Prostate gland (tissue), 2 donors: ENCODE results near the gene FAM3C.

ENCODE experiments used
- POLR2A ChIP-seq: fragments of 450-650 bp; IDR thresholded peaks from one replicate; pipeline ENCODE4 v1.6.1; 2016; ENCODE audit warnings: antibody characterized with exemption, mild to moderate bottlenecking
- POLR2AphosphoS5 ChIP-seq: sonication (generic); formaldehyde crosslinking; IDR thresholded peaks from one replicate; pipeline ENCODE4 v1.6.1; 2017; ENCODE audit warnings: antibody characterized with exemption
- TF ChIP-seq, protein P1 (sequence below), 4 experiments: fragments of 200-600 bp in 2 of 4; fragments of 450-650 bp in 2 of 4; sonication (generic) in 2 of 4; IDR thresholded peaks; 1 replicate in 3 of 4; 2 replicates in 1 of 4; pipeline ENCODE4 v1.5.1; 2016 to 2019; ENCODE audit warnings: antibody characterized with exemption in 4 of 4, mild to moderate bottlenecking in 2 of 4, moderate library complexity in 2 of 4

DNA sequence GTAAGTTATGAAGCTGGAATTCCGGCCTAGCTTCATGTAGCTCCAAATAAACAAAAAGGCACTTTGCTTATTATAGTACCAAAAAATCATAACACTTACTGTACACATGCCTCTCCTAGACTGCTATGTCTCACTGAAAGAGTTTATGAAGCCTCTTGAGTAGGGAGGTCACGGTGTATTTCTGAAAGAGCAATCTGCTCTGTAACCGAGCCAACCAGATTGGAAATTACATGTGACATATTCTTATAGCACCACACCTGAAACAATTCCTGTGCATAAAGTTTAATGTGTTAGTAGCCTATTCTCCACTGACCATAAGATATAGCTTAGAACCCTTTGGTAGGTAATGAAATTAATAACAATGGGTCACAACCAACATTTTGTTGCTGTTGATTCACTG lies 1.3 kb upstream of the FAM3C start:
- TF ChIP-seq, protein P1, sequence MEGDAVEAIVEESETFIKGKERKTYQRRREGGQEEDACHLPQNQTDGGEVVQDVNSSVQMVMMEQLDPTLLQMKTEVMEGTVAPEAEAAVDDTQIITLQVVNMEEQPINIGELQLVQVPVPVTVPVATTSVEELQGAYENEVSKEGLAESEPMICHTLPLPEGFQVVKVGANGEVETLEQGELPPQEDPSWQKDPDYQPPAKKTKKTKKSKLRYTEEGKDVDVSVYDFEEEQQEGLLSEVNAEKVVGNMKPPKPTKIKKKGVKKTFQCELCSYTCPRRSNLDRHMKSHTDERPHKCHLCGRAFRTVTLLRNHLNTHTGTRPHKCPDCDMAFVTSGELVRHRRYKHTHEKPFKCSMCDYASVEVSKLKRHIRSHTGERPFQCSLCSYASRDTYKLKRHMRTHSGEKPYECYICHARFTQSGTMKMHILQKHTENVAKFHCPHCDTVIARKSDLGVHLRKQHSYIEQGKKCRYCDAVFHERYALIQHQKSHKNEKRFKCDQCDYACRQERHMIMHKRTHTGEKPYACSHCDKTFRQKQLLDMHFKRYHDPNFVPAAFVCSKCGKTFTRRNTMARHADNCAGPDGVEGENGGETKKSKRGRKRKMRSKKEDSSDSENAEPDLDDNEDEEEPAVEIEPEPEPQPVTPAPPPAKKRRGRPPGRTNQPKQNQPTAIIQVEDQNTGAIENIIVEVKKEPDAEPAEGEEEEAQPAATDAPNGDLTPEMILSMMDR (IDR thresholded peaks at IDR 0.05), result no peak
- TF ChIP-seq POLR2A (no peak), POLR2AphosphoS5 (no peak)
